T-cell (primary cell): ENCODE measurements around the gene HOXA6. TPM values are rescaled to one million over a fixed set of nuclear protein-coding genes. Genes with fewer than 3 reads are reported as not detected.

Experiments used
- ATAC-seq, 4 experiments: fragments of 200-7000 bp in 3 of 4; fragments of 150-1000 bp in 1 of 4; cut with Tn5 transposase; replicated peaks in 1 of 4; 1 replicate in 3 of 4; 2 replicates in 1 of 4; pipeline ENCODE4 v1.10.0; 2021; ENCODE audit warnings: moderate library complexity in 3 of 4, mild to moderate bottlenecking in 2 of 4, moderate number of reproducible peaks in 1 of 4
- CTCF ChIA-PET, 2 donors: fragments of 300-600 bp; sonication (Branson Sonifier 250); formaldehyde crosslinking; loops; one replicate each; lab custom pipeline; 2022; ENCODE audit warnings: antibody characterized with exemption in 2 of 2; lab: Charles Lee
- POLR2A ChIA-PET, 2 donors: fragments of 300-600 bp; sonication (Branson Sonifier 250); formaldehyde crosslinking; loops; one replicate each; lab custom pipeline; 2022; ENCODE audit warnings: antibody characterized with exemption in 2 of 2; lab: Charles Lee
- DNase-seq, 35 experiments: peaks; one replicate each; pipeline versions ENCODE4 v3.0.0 to v3.0.0-alpha.2; 2013 to 2023
- H3K27ac ChIP-seq: one replicate; pipeline ENCODE4 v1.5.1; 2013; ENCODE audit warnings: low read length
- H3K27me3 ChIP-seq, 2 experiments: replicated peaks in 1 of 2; 1 replicate in 1 of 2; 2 replicates in 1 of 2; pipeline versions ENCODE4 v1.6.1 to v1.7.0; 2013; ENCODE audit warnings: low read length in 1 of 2, mixed read lengths in 1 of 2; ENCODE audit not compliant: control insufficient read depth in 2 of 2, insufficient read depth in 2 of 2; ENCODE audit errors: extremely low read depth in 1 of 2
- H3K36me3 ChIP-seq, 2 donors: 1 replicate in 1 of 2; 2 replicates in 1 of 2; pipeline versions ENCODE4 v1.6.1 to v1.7.0; 2013; ENCODE audit warnings: low read length in 1 of 2; ENCODE audit not compliant: control insufficient read depth in 2 of 2, insufficient read depth in 1 of 2; ENCODE audit errors: extremely low read depth in 1 of 2
- H3K4me1 ChIP-seq, 2 experiments: 1 replicate in 1 of 2; 2 replicates in 1 of 2; pipeline versions ENCODE4 v1.6.1 to v1.7.0; 2013; ENCODE audit warnings: low read length in 2 of 2, mixed read lengths in 1 of 2; ENCODE audit not compliant: insufficient read depth in 2 of 2, control insufficient read depth in 1 of 2; ENCODE audit errors: extremely low read depth in 1 of 2
- H3K4me3 ChIP-seq, 2 donors: 1 replicate in 1 of 2; 2 replicates in 1 of 2; pipeline versions ENCODE4 v1.5.1 to v1.7.0; 2013; ENCODE audit warnings: mild to moderate bottlenecking in 2 of 2, low read length in 1 of 2, moderate library complexity in 1 of 2; ENCODE audit not compliant: control insufficient read depth in 1 of 2; ENCODE audit errors: extremely low read depth in 1 of 2
- H3K9me3 ChIP-seq: 2 replicates; pipeline ENCODE4 v1.7.0; 2013
- H3K27ac Mint-ChIP-seq, 2 donors: one replicate each; pipeline ENCODE4 v1.8.0; 2020 to 2021; ENCODE audit warnings: mild to moderate bottlenecking in 2 of 2, mixed read lengths in 2 of 2
- H3K27me3 Mint-ChIP-seq, 2 donors: one replicate each; pipeline ENCODE4 v1.8.0; 2021 to 2022; ENCODE audit warnings: mixed read lengths in 2 of 2
- H3K36me3 Mint-ChIP-seq: one replicate; pipeline ENCODE4 v1.8.0; 2021; ENCODE audit warnings: mixed read lengths
- H3K4me1 Mint-ChIP-seq, 3 donors: one replicate each; pipeline ENCODE4 v1.8.0; 2020 to 2022; ENCODE audit warnings: mixed read lengths in 3 of 3, mild to moderate bottlenecking in 1 of 3
- H3K4me3 Mint-ChIP-seq, 3 donors: one replicate each; pipeline ENCODE4 v1.8.0; 2020 to 2022; ENCODE audit warnings: mild to moderate bottlenecking in 3 of 3, mixed read lengths in 3 of 3, moderate library complexity in 3 of 3
- H3K9me3 Mint-ChIP-seq, 3 donors: one replicate each; pipeline ENCODE4 v1.8.0; 2020 to 2022; ENCODE audit warnings: mixed read lengths in 3 of 3
- WGBS: methylation state at CpG from one replicate; pipeline ENCODE4 v1.1.5; 2013; ENCODE audit warnings: missing lambda C conversion rate; ENCODE audit not compliant: insufficient coverage; 5-methylcytosine and 5-hydroxymethylcytosine counted together
- total RNA-seq, 35 experiments: library from RNA in 6 of 35; stranded (reverse) in 6 of 35; fragments of 120-200 nt in 1 of 35; gene quantifications; one replicate each; pipeline versions ENCODE4 v1.2.1 to v1.2.4 and lab custom pipeline; 2013 to 2026

Gene HOXA6
- total RNA-seq, 5 donors from 2014 or later (not counting 1 experiment from before 2014, with no cell fraction given), result 0.50 to 0.65 TPM; not detected in 3

- Histone ChIP-seq H3K4me1 (peaks cover 27 to 65% of the 10 kb centered on the region in 2 experiments), H3K27me3 (peaks cover 36 to 95% of the 10 kb centered on the region in 2 experiments), H3K36me3 (no peaks in the 10 kb centered on the region), H3K4me3 (peak within 1 kb of the TSS; percentile 37 to 55), H3K9me3 (no peaks in the 10 kb centered on the region), H3K27ac (no peak within 1 kb of the TSS)
- ATAC-seq, result peak in 1 of 4 experiments; percentile 48
- ChIA-PET POLR2A (no interaction called here), CTCF (interaction anchor here (0.6 to 2.7 kb wide), 3 partner anchors 11 to 46 kb away, joined by 3 to 13 read pairs (median 3); no protein-coding TSS in a partner anchor)
- 13% methylated on average over 31 of the region's 43 CpGs for WGBS
- Mint-ChIP-seq H3K27ac (peak within 1 kb of the TSS; percentile 17 to 85), H3K9me3 (no peaks in the 10 kb centered on the region), H3K4me1 (peaks cover 51 to 66% (median 59%) of the 10 kb centered on the region in 3 donors), H3K27me3 (peaks cover 57 to 91% of the 10 kb centered on the region in 2 donors), H3K4me3 (peak within 1 kb of the TSS; percentile 52 to 71 (median 71)), H3K36me3 (no peaks in the 10 kb centered on the region)
- peak in 5 of 35 experiments; percentile 1 to 47 (median 17) for DNase-seq
These were observed 37.7 kb upstream of the HOXA6 start, which contains the start of gene HOXA11 for GRCh38 chr7:27185013-27185853. HOXA11 (minus strand) TSS chr7:27185232; CDS start chr7:27185144, 88 bp downstream.

GRCh38 chr7:27184337-27185012 is 36.9 kb upstream of the HOXA6 start:
- Histone ChIP-seq H3K27ac (no peak overlapping the region), H3K36me3 (no peaks in the 10 kb centered on the region), H3K4me3 (peak overlapping the region; percentile 37 to 55), H3K9me3 (no peaks in the 10 kb centered on the region), H3K27me3 (peaks cover 32 to 95% of the 10 kb centered on the region in 2 experiments), H3K4me1 (peaks cover 27 to 69% of the 10 kb centered on the region in 2 experiments)
- Mint-ChIP-seq H3K4me3 (peak overlapping the region; percentile 52 to 71 (median 71)), H3K9me3 (no peaks in the 10 kb centered on the region), H3K27ac (peak overlapping the region in 1 of 2 donors; percentile 61), H3K36me3 (no peaks in the 10 kb centered on the region), H3K4me1 (peaks cover 47 to 63% (median 56%) of the 10 kb centered on the region in 3 donors), H3K27me3 (peaks cover 55 to 89% of the 10 kb centered on the region in 2 donors)
- ATAC-seq (peak in 3 of 4 experiments; percentile 15 to 24 (median 17)), DNase-seq (peak in 5 of 35 experiments; percentile 5 to 55 (median 20))
- POLR2A ChIA-PET, result interaction anchor here in 1 of 2 donors (0.6 kb wide), 1 partner anchor 932 kb away, joined by 4 read pairs; no protein-coding TSS in a partner anchor
- CTCF ChIA-PET, result interaction anchor here in 1 of 2 donors (1.5 kb wide), 1 partner anchor 34 kb away, joined by 3 read pairs; no protein-coding TSS in a partner anchor
- WGBS, result 1% methylated on average over 72 of the region's 72 CpGs

- no peak overlapping the region for H3K27ac Mint-ChIP-seq
- no peaks in the 10 kb centered on the region for H3K9me3 Mint-ChIP-seq
- peaks cover 58 to 89% of the 10 kb centered on the region in 2 donors for H3K27me3 Mint-ChIP-seq
- DNase-seq (peak in 3 of 35 experiments; percentile 5 to 20 (median 6)), ATAC-seq (no peak)
- peak overlapping the region; percentile 39 to 71 (median 41) for H3K4me3 Mint-ChIP-seq
- H3K27ac ChIP-seq, result no peak overlapping the region
- no peaks in the 10 kb centered on the region for H3K36me3 Mint-ChIP-seq
- H3K4me1 Mint-ChIP-seq, result peaks cover 43 to 58% (median 50%) of the 10 kb centered on the region in 3 donors
- peaks cover 31 to 95% of the 10 kb centered on the region in 2 experiments for H3K27me3 ChIP-seq
- H3K4me3 ChIP-seq, result peak overlapping the region; percentile 11 to 55
- WGBS, result 4% methylated on average over 23 of the region's 30 CpGs
- H3K36me3 ChIP-seq, result no peaks in the 10 kb centered on the region
- ChIA-PET POLR2A (interaction anchor here in 1 of 2 donors (0.6 kb wide), 1 partner anchor 12 kb away, joined by 3 read pairs; no protein-coding TSS in a partner anchor), CTCF (interaction anchor here in 1 of 2 donors (0.6 to 1.5 kb wide), 2 partner anchors 33 to 886 kb away, joined by 3 to 6 read pairs; no protein-coding TSS in a partner anchor)
- no peaks in the 10 kb centered on the region for H3K9me3 ChIP-seq
- peaks cover 27 to 65% of the 10 kb centered on the region in 2 experiments for H3K4me1 ChIP-seq
These were observed 36.2 kb upstream of the HOXA6 start for GRCh38 chr7:27183682-27184336.

GRCh38 chr7:27182861-27183681 is 35.5 kb upstream of the HOXA6 start:
- Mint-ChIP-seq H3K27ac (peak overlapping the region in 1 of 2 donors; percentile 2), H3K4me3 (peak overlapping the region in 1 of 3 donors; percentile 71), H3K27me3 (peaks cover 55 to 87% of the 10 kb centered on the region in 2 donors), H3K36me3 (no peaks in the 10 kb centered on the region), H3K4me1 (peaks cover 36 to 51% (median 43%) of the 10 kb centered on the region in 3 donors), H3K9me3 (no peaks in the 10 kb centered on the region)
- POLR2A ChIA-PET, result interaction anchor here in 1 of 2 donors (0.6 kb wide), 1 partner anchor 13 kb away, joined by 3 read pairs; no protein-coding TSS in a partner anchor
- Histone ChIP-seq H3K4me3 (no peak overlapping the region), H3K27ac (no peak overlapping the region), H3K4me1 (peaks cover 22 to 58% of the 10 kb centered on the region in 2 experiments), H3K9me3 (no peaks in the 10 kb centered on the region), H3K27me3 (peaks cover 31 to 90% of the 10 kb centered on the region in 2 experiments), H3K36me3 (no peaks in the 10 kb centered on the region)
- WGBS, result 27% methylated on average over 34 of the region's 39 CpGs
- peak in 4 of 35 experiments; percentile 7 to 22 (median 14) for DNase-seq
- CTCF ChIA-PET, result interaction anchor here in 1 of 2 donors (0.6 kb wide), 1 partner anchor 886 kb away, joined by 6 read pairs; no protein-coding TSS in a partner anchor
- no peak for ATAC-seq

GRCh38 chr7:27182285-27182841 is 34.8 kb upstream of the HOXA6 start:
- Histone ChIP-seq H3K9me3 (no peaks in the 10 kb centered on the region), H3K36me3 (no peaks in the 10 kb centered on the region), H3K27ac (no peak overlapping the region), H3K4me1 (peaks cover 19 to 51% of the 10 kb centered on the region in 2 experiments), H3K27me3 (peaks cover 30 to 88% of the 10 kb centered on the region in 2 experiments), H3K4me3 (no peak overlapping the region)
- ChIA-PET CTCF (interaction anchor here in 1 of 2 donors (0.6 kb wide), 2 partner anchors 19 to 477 kb away, joined by 7 to 9 read pairs; no protein-coding TSS in a partner anchor), POLR2A (no interaction called here)
- peaks cover 28 to 45% (median 37%) of the 10 kb centered on the region in 3 donors for H3K4me1 Mint-ChIP-seq
- no CpG with 5 or more reads among the region's 4 CpGs for WGBS
- peak overlapping the region in 1 of 3 donors; percentile 5 for H3K4me3 Mint-ChIP-seq
- H3K36me3 Mint-ChIP-seq, result no peaks in the 10 kb centered on the region
- DNase-seq (peak in 1 of 35 experiments; percentile 2), ATAC-seq (no peak)
- peaks cover 55 to 87% of the 10 kb centered on the region in 2 donors for H3K27me3 Mint-ChIP-seq
- no peaks in the 10 kb centered on the region for H3K9me3 Mint-ChIP-seq
- peak overlapping the region in 1 of 2 donors; percentile 2 for H3K27ac Mint-ChIP-seq
